MM.1S (cell line): Measurements from ENCODE around the gene GNAQ.

Experiments
- EZH2 ChIP-seq: fragments of 300-600 bp; sonication (generic); optimal IDR thresholded peaks from 2 replicates; pipeline ENCODE3; 2017; ENCODE audit warnings: low read depth, mild to moderate bottlenecking, antibody characterized with exemption, low read length, mixed read lengths
- EZH2phosphoT487 ChIP-seq: fragments of 300-600 bp; sonication (generic); IDR thresholded peaks from 2 replicates; pipeline ENCODE4 v1.6.1; 2018; ENCODE audit warnings: antibody characterized with exemption, low read length

GRCh38 chr9:77916410-77916819 is 115.2 kb downstream of the GNAQ start:
- TF ChIP-seq EZH2 (no peak), EZH2phosphoT487 (no peak)
